ENCODE measurements around the gene SMIM12.

GRCh38 chr1:34907487-34908090 is 48.0 kb upstream of the SMIM12 start:
- TF ChIP-seq, protein P1, sequence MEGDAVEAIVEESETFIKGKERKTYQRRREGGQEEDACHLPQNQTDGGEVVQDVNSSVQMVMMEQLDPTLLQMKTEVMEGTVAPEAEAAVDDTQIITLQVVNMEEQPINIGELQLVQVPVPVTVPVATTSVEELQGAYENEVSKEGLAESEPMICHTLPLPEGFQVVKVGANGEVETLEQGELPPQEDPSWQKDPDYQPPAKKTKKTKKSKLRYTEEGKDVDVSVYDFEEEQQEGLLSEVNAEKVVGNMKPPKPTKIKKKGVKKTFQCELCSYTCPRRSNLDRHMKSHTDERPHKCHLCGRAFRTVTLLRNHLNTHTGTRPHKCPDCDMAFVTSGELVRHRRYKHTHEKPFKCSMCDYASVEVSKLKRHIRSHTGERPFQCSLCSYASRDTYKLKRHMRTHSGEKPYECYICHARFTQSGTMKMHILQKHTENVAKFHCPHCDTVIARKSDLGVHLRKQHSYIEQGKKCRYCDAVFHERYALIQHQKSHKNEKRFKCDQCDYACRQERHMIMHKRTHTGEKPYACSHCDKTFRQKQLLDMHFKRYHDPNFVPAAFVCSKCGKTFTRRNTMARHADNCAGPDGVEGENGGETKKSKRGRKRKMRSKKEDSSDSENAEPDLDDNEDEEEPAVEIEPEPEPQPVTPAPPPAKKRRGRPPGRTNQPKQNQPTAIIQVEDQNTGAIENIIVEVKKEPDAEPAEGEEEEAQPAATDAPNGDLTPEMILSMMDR (IDR thresholded peaks at IDR 0.05) = no peak
- TF ChIP-seq POLR2A (IDR thresholded peaks at IDR 0.05; ENCODE audit: low read length) = no peak
- no peak for TF ChIP-seq RCOR1 (IDR thresholded peaks at IDR 0.05; ENCODE audit: low read depth, low read length)
- no peak for TF ChIP-seq EP300 (IDR thresholded peaks at IDR 0.05)
- TF ChIP-seq ZFP36 (IDR thresholded peaks at IDR 0.05; ENCODE audit: borderline replicate concordance, partially characterized antibody) = no peak
- no peak for TF ChIP-seq JUNB (IDR thresholded peaks at IDR 0.05)
- TF ChIP-seq CBX2 (IDR thresholded peaks at IDR 0.05; ENCODE audit: borderline replicate concordance, low read depth) = no peak
- TF ChIP-seq CBX8 (IDR thresholded peaks at IDR 0.05) = no peak
- TF ChIP-seq KDM1A (IDR thresholded peaks at IDR 0.05; ENCODE audit: low read depth) = no peak
